WI38 (cell line): ENCODE data around the gene FBXL22.

Source experiments
- H3K4me3 ChIP-seq: 2 replicates; pipeline ENCODE4 v1.5.1; 2011; ENCODE audit warnings: low read depth, mild to moderate bottlenecking, control low read depth, low read length
- CTCF ChIP-seq: IDR thresholded peaks from 2 replicates; pipeline ENCODE4 v1.5.1; 2012; ENCODE audit warnings: low read depth, mild to moderate bottlenecking, control low read depth, low read length

The FBXL22 gene

GRCh38 chr15:63576441-63576840 is 20.7 kb upstream of the FBXL22 start:
- no peak for TF ChIP-seq CTCF
- H3K4me3 ChIP-seq: no peak overlapping the region

- H3K4me3 ChIP-seq: no peak overlapping the region
- TF ChIP-seq CTCF: no peak
Measured at GRCh38 chr15:63582179-63582578, 15.0 kb upstream of the FBXL22 start.

GRCh38 chr15:63582718-63583426 is 14.3 kb upstream of the FBXL22 start:
- TF ChIP-seq CTCF: no peak
- H3K4me3 ChIP-seq: no peak overlapping the region

GRCh38 chr15:63586790-63587189 is 10.4 kb upstream of the FBXL22 start:
- no peak for TF ChIP-seq CTCF
- no peak overlapping the region for H3K4me3 ChIP-seq

- TF ChIP-seq CTCF: no peak
- no peak overlapping the region for H3K4me3 ChIP-seq
Measured at GRCh38 chr15:63587527-63587926, 9.7 kb upstream of the FBXL22 start.

- no peak for TF ChIP-seq CTCF
- no peak overlapping the region for H3K4me3 ChIP-seq
Measured at GRCh38 chr15:63588826-63589225, 8.4 kb upstream of the FBXL22 start.

GRCh38 chr15:63593705-63594671 is 3.2 kb upstream of the FBXL22 start:
- TF ChIP-seq CTCF: no peak

More at GRCh38 chr15:63593705-63594671, 3.2 kb upstream of the FBXL22 start:
- no peak overlapping the region for H3K4me3 ChIP-seq
